Measurements from ENCODE around the gene EVPL. TPM values are rescaled to one million over a fixed set of nuclear protein-coding genes. Genes with fewer than 3 reads are reported as not detected.

EVPL gene
- total RNA-seq, 3 donors from 2014 or later (not counting 1 experiment from before 2014, with no cell fraction given): 0.94 to 1.2 TPM; not detected in 1

GRCh38 chr17:75995385-75995925 is 31.7 kb downstream of the EVPL start:
- no peaks in the 10 kb centered on the region for H3K9me3 Mint-ChIP-seq
- no peak overlapping the region for H3K4me3 ChIP-seq (ENCODE audit: low read length)
- H3K36me3 Mint-ChIP-seq: no peaks in the 10 kb centered on the region
- H3K9me3 ChIP-seq (ENCODE audit: control insufficient read depth, insufficient read depth, low read length): no peaks in the 10 kb centered on the region
- DNase-seq (no peak), ATAC-seq (no peak)
- peaks cover 10 to 11% of the 10 kb centered on the region in 2 donors for H3K4me1 Mint-ChIP-seq
- H3K27me3 Mint-ChIP-seq (ENCODE audit: low read depth in 2 of 2): no peaks in the 10 kb centered on the region
- H3K27me3 ChIP-seq (ENCODE audit: control insufficient read depth, insufficient read depth, low read length): no peaks in the 10 kb centered on the region
- no peak overlapping the region for H3K4me3 Mint-ChIP-seq
- peaks cover 11% of the 10 kb centered on the region for H3K4me1 ChIP-seq (ENCODE audit: control insufficient read depth, insufficient read depth, low read length)
- H3K27ac ChIP-seq (ENCODE audit: low read length): no peak overlapping the region
- TF ChIP-seq, protein P1, sequence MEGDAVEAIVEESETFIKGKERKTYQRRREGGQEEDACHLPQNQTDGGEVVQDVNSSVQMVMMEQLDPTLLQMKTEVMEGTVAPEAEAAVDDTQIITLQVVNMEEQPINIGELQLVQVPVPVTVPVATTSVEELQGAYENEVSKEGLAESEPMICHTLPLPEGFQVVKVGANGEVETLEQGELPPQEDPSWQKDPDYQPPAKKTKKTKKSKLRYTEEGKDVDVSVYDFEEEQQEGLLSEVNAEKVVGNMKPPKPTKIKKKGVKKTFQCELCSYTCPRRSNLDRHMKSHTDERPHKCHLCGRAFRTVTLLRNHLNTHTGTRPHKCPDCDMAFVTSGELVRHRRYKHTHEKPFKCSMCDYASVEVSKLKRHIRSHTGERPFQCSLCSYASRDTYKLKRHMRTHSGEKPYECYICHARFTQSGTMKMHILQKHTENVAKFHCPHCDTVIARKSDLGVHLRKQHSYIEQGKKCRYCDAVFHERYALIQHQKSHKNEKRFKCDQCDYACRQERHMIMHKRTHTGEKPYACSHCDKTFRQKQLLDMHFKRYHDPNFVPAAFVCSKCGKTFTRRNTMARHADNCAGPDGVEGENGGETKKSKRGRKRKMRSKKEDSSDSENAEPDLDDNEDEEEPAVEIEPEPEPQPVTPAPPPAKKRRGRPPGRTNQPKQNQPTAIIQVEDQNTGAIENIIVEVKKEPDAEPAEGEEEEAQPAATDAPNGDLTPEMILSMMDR (IDR thresholded peaks at IDR 0.05): no peak
- WGBS (ENCODE audit: insufficient coverage): 94% methylated on average over 7 of the region's 7 CpGs
- H3K36me3 ChIP-seq (ENCODE audit: control insufficient read depth, insufficient read depth, low read length): peaks cover 9% of the 10 kb centered on the region
- intact Hi-C loops (cut with micrococcal nuclease): no loop called here
- H3K27ac Mint-ChIP-seq: no peak overlapping the region

GRCh38 chr17:75994802-75995370 is 32.2 kb downstream of the EVPL start:
- H3K27me3 Mint-ChIP-seq (ENCODE audit: low read depth in 2 of 2): no peaks in the 10 kb centered on the region
- H3K36me3 ChIP-seq (ENCODE audit: control insufficient read depth, insufficient read depth, low read length): peaks cover 7% of the 10 kb centered on the region
- DNase-seq (no peak), ATAC-seq (no peak)
- no peak overlapping the region for H3K4me3 Mint-ChIP-seq
- no peak overlapping the region for H3K27ac Mint-ChIP-seq
- no peaks in the 10 kb centered on the region for H3K36me3 Mint-ChIP-seq
- no peaks in the 10 kb centered on the region for H3K9me3 Mint-ChIP-seq
- no peak overlapping the region for H3K27ac ChIP-seq (ENCODE audit: low read length)
- H3K4me1 Mint-ChIP-seq: peaks cover 10 to 11% of the 10 kb centered on the region in 2 donors
- no peak overlapping the region for H3K4me3 ChIP-seq (ENCODE audit: low read length)
- H3K27me3 ChIP-seq (ENCODE audit: control insufficient read depth, insufficient read depth, low read length): no peaks in the 10 kb centered on the region
- H3K9me3 ChIP-seq (ENCODE audit: control insufficient read depth, insufficient read depth, low read length): no peaks in the 10 kb centered on the region
- WGBS (ENCODE audit: insufficient coverage): 95% methylated on average over 4 of the region's 5 CpGs
- intact Hi-C loops (cut with micrococcal nuclease): no loop called here
- H3K4me1 ChIP-seq (ENCODE audit: control insufficient read depth, insufficient read depth, low read length): peaks cover 11% of the 10 kb centered on the region
- TF ChIP-seq, protein P1 (IDR thresholded peaks at IDR 0.05): no peak

GRCh38 chr17:75991396-75991795 is 35.7 kb downstream of the EVPL start:
- TF ChIP-seq, protein P1 (IDR thresholded peaks at IDR 0.05): no peak
- Mint-ChIP-seq H3K4me3 (no peak overlapping the region), H3K27ac (no peak overlapping the region), H3K36me3 (no peaks in the 10 kb centered on the region), H3K27me3 (ENCODE audit: low read depth in 2 of 2) (no peaks in the 10 kb centered on the region), H3K9me3 (no peaks in the 10 kb centered on the region), H3K4me1 (no peaks in the 10 kb centered on the region)
- WGBS (ENCODE audit: insufficient coverage): 96% methylated on average over 9 of the region's 9 CpGs
- Histone ChIP-seq H3K9me3 (ENCODE audit: control insufficient read depth, insufficient read depth, low read length) (no peaks in the 10 kb centered on the region), H3K4me3 (ENCODE audit: low read length) (no peak overlapping the region), H3K27ac (ENCODE audit: low read length) (no peak overlapping the region), H3K27me3 (ENCODE audit: control insufficient read depth, insufficient read depth, low read length) (no peaks in the 10 kb centered on the region), H3K36me3 (ENCODE audit: control insufficient read depth, insufficient read depth, low read length) (peaks cover 7% of the 10 kb centered on the region), H3K4me1 (ENCODE audit: control insufficient read depth, insufficient read depth, low read length) (no peaks in the 10 kb centered on the region)
- ATAC-seq (no peak), DNase-seq (no peak)
- intact Hi-C loops (cut with micrococcal nuclease): no loop called here

- H3K4me1 ChIP-seq (ENCODE audit: control insufficient read depth, insufficient read depth, low read length): no peaks in the 10 kb centered on the region
- ATAC-seq (no peak), DNase-seq (no peak)
- no peaks in the 10 kb centered on the region for H3K9me3 Mint-ChIP-seq
- H3K27ac ChIP-seq (ENCODE audit: low read length): no peak overlapping the region
- no peak overlapping the region for H3K4me3 Mint-ChIP-seq
- no peak overlapping the region for H3K4me3 ChIP-seq (ENCODE audit: low read length)
- H3K9me3 ChIP-seq (ENCODE audit: control insufficient read depth, insufficient read depth, low read length): no peaks in the 10 kb centered on the region
- TF ChIP-seq, protein P1 (IDR thresholded peaks at IDR 0.05): no peak
- H3K27ac Mint-ChIP-seq: no peak overlapping the region
- WGBS (ENCODE audit: insufficient coverage): 96% methylated on average over 2 of the region's 4 CpGs
- intact Hi-C loops (cut with micrococcal nuclease): no loop called here
- no peaks in the 10 kb centered on the region for H3K27me3 ChIP-seq (ENCODE audit: control insufficient read depth, insufficient read depth, low read length)
- no peaks in the 10 kb centered on the region for H3K27me3 Mint-ChIP-seq (ENCODE audit: low read depth in 2 of 2)
- no peaks in the 10 kb centered on the region for H3K36me3 Mint-ChIP-seq
- no peaks in the 10 kb centered on the region for H3K4me1 Mint-ChIP-seq
- H3K36me3 ChIP-seq (ENCODE audit: control insufficient read depth, insufficient read depth, low read length): peaks cover under 1% of the 10 kb centered on the region
Measured at GRCh38 chr17:75987041-75987440, 40.1 kb downstream of the EVPL start.

Measured in natural killer cell (primary cell).